ENCODE measurements around the gene DIDO1.

DIDO1 gene

DNA sequence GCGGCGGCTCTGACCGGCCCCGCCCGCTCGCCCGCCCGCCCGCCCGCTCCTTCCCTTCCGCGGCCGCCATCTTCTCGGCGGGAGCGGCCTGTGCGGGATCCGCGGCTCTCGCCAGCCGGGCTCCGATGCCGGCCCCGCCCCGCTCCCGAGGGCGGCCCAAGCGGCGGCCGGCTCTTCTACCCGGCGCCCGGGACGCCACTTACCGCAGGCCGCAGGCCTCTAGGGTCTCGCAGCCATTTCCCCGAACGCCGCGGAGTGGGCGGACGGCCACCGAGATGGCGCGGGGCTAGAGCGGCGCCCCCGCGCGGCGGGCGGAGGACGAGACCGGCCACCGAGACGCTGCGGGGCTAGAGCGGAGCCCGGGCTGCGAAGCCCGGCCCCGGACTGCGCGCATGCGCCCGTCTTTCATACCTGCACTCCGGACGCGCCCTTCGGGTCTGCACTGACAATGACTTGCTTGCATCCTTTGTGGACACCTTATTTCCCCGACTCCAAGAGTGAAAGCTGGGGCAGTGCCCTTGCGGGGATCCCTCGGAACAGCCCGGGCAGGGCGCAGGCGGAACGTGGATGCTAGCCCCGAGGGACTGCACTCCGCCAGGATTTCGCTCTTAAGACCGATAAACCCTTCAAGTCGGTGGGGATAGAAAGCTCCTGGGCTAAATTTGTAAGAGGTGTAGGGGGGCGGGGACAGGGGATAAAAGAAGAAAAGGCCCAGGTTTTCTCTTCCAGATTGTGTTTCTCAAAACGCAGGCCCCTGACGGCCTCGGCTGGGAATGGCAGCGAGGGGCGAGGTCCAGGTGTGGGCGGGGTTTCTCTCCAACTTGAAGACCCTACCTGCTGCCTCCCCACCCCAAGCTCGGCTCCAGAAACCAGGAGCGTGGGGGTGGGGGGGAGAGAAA is at the start of gene DIDO1:
Gene DIDO1, minus strand, starts transcription at position 277 of the 899 bp plus-strand sequence.
- peak; percentile 75 to 85 for DNase-seq

DNA sequence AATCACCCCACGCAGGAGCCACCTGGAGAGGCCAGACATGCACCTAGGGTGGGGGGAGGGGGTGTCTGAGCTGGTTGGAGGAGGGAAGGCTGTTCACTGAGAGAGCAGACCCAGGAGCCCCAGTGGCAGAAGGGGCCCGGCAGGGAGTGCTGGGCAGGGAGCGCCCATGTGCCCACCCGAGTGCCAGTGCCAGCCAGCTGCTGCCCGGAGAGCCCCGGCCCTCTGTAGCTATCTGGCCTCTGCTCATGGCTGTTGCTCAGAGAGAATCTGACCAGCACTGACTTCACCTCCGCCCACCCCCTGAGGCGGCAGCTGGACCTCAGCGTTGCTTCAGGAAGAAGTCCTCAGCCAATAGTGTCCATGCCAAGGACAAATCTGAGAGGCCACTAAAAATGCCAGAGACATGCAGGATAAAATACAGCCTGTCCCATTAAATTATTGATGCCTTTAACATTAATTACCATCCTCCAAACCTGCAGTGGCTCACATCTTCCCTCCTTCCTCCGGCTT is 49.0 kb upstream of the DIDO1 start:
- no peak for DNase-seq

DNA sequence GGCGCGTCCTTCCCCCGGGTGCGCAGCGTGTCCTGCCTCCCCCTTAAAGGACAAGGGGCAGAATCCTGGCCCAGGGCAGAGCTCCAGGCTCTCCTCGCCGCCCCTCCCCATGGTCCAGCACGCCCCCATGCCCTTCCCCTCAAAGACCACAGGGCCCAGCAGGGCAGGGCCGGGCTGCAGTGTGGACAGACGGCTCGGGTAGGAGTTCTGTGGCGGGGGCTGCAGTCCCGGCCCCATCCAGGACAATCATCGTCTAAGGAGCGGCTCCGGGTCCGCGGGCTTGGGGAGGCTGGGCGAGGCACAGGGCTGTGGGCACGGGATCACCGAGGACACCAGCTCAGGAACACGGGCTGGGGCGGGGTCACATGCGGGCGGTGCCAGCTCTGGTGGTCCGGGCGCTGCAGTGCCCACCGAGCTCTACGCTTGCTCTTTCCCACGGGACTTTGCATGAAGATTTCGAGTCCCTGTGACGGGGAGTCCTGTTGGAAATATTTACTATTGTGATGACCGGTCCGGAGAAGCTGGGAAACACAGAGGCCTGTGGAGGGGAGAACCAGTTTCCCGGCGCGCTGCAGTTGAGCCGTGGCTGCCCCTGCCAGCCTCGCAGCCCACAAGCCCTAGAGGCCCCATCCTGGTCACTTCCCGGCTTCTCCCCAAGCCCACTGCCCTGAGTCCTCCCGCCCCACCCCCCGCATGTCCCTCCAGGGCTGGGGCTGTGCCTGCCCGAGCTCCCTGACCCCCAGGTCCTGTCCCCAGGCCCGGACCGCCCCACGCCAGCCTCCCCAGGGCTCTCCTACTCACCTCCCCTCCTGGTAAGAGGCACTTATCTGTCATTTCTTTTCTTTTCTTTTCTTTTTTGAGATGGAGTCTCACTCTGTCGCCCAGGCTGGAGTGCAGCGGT is 46.8 kb upstream of the DIDO1 start:
- DNase-seq, result no peak

DNA sequence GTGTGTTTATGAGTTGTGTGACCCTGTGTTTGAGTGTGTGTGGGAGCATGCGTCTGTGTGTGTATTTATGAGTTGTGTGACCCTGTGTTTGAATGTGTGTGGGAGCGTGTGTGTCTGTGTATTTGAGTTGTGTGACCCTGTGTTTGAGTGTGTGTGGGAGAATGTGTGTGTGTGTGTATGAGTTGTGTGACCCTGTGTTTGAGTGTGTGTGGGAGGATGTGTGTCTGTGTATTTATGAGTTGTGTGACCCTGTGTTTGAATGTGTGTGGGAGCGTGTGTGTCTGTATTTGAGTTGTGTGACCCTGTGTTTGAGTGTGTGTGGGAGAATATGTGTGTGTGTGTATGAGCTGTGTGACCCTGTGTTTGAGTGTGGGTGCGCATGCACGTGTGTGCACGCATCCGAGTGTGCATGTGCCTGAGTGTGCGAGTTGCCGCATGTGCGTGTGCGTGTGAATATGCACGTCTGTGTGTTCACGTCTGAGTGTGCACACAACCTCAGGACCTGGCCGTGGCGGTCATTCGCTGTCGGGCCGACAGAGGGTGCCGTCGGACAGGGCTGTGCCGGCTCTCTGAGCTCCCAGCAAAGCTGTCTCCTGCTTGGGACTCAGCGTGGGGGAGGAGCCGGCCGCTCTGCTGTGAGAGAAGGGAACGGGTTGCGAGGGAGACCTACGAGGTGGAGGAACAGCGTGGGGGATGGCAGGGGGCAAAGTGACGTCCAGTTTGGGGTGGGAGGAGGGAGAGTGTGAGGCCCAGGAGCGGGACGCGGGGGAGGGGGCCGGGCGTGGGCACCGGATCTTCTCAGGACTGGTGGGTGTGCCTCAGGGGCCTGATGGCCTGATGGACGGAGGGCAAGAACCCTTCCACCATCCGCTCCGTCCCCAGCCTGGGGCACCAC is 45.9 kb upstream of the DIDO1 start:
- peak; percentile 86 to 89 for DNase-seq

DNA sequence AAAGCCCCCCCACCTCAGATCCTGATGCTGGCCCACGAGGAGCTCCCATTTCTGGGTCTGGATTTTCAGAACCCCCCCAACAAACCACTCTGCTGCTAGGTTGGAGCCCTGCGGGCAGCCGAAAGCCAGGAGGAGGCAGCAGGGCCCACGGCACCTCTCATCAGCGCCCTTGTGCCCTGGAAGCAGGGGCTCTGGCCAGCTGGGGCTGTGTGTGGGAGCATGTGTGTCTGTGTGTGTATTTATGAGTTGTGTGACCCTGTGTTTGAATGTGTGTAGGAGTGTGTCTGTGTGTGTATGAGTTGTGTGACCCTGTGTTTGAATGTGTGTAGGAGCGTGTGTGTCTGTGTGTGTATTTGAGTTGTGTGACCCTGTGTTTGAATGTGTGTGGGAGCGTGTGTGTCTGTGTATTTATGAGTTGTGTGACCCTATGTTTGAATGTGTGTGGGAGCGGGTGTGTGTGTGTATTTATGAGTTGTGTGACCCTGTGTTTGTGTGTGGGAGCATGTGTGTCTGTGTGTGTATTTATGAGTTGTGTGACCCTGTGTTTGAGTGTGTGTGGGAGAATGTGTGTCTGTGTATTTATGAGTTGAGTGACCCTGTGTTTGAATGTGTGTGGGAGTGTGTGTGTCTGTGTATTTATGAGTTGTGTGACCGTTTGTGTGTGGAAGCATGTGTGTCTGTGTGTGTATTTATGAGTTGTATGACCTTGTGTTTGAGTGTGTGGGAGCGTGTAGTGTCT is 45.1 kb upstream of the DIDO1 start:
- DNase-seq, result no peak

DNA sequence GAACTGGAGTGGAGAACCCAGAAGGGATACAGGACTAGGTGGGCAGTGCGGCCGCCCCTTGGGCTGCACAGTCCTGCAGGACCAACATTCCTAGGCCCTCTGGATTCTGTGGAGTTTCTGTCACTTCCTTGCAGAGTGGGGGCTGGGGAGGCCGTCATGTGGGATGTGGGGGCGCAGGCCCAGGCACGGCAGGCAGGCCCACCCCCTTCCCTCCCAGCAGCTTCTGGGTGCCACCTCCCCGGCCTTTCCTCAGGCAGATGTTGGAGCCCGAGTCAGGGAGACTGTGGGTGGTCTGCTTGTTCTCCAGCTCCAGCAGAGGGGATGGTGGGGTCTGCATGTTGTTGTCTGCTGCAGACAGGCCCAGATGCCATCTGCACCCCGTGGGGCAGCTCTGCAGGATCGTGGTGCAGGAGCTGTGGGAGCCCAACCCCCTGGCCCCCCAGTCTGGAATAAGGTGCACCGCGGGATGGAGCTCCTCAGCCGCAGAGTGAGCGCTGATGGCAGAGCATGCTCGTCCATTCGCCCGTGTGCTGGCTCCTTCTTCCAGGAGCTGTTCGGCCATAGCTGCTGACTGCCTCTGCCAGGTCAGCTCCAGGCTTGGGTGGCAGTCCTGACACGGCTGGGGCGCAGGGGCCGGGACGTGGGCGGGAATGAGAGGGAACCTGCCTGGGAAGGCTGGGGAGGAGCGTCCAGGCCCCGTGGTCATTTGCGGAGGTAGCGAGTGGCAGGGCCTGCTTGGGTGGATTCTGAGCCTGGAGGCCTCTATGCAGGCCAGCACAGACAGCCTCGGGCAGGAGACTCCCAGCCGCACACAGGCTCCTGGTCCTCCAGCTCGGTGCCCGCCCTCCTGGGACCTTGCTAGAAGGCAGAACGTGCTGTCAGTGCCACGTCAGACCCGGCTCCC is 44.3 kb upstream of the DIDO1 start:
- no peak for DNase-seq

DNA sequence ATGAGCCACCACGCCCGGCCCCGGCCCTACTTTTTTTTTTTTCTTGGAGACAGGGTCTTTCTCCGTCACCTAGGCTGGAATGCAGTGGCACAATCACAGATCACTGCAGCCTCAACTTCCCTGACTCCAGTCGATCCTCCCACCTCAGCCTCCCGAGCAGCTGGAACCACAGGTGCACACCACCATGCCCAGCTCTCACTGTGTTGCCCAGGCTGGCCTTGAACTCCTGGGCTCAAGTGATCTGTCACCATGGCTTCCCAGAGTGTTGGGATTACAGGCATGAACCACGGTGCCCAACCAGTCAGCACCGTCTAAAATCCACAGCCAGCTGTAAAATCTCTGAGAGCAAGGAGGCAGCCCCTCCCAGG is 43.6 kb upstream of the DIDO1 start:
- no peak for DNase-seq

DNA sequence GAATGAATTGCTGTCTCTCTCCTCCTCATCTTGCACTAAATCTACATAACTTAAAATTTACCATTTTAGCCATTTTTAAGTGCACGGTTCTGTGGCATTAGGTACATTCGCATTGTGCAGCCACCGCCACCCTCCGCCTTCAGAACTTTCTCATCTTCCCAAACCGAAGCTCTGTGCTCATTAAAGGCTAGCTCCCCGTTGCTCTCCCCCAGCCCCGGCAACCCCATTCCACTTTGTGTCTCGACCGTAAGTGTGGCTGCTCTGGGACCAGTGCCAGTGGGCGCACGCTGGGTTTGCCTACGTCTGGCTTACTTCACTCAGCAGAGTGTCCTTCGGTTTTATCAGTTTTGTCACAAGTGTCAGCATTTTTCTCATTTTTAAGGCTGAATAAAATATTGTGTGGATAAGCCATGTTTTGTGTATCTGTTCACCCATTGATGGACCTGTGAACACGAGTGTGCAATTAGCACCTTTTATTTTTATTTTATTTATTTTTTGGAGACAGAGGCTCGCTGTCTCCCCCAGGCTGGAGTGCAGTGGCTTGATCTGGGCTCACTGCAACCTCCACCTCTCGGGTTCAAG is 43.0 kb upstream of the DIDO1 start:
- peak; percentile 13 to 20 for DNase-seq

DNA sequence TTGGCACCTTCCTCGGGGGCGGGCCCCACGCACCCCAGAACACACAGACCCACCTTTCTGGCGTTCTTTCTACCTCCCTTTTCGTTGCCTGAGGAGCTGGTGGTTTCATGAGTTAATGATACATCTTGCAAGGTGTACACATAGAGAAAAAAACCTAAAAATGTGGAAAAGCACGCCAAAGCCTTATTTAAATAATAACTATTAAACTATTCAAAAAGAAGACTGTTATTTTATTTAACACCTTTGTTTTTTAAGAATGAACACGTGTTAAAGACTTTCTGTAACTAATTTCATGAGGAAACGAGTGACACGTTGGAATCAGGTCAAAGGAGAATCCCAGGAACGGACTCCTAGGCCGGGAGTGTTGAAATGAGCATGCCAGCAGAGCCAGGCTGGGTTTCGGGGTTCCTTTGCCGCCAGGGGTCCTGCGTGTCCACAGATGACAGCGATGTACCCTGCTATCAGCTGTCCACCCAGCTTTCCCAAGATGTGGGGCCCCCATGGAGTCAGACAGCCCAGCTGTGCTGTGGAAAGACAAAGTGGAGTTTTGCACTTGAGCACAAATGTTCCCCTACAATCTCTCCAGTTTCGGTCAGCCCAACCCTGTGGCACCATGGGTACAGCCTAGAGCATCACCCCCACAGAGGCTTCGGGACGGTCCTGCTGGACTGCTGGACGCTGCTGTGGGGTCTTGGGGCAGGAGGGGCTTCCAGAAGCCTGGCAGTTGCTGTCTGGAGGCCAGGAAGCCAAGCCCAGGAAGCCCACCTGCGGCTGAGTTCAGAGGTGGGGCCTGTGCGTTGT is 42.3 kb upstream of the DIDO1 start:
- no peak for DNase-seq

DNA sequence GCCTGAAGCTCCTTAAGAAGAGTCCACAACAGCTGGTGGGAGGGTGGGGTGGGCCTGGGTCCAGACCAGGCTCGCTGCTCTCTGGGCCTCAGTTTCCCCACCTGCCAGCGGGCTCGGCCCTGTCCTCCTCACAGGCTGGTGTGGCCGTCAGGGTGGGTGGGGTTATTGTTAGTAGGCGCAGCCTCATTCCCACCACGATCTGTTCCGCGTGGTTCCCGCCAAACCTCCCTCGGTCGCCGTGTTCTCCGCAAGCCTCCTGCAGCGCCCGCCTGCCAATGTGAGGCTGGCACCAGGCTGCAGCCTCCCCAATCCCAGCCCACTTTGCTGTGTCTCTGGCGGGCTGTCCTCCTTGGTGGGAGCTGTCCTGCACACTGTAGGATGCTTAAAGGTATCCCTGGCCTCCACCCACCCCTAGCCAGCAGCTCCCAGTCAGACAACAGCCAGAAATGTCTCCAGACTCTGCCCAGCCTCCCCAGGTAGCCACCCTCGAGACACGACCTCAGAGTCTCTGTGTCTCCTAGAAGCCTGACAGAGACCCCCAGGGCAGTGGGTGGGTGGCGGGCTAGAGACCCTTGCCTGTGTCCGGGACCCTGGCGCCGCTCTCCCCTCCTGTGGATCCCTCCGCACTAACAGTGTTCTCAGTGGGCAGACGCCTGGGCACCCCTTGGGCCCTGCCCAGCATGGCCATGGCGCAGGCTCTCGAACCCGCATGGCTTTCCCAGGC is 41.5 kb upstream of the DIDO1 start:
- no peak for DNase-seq

DNA sequence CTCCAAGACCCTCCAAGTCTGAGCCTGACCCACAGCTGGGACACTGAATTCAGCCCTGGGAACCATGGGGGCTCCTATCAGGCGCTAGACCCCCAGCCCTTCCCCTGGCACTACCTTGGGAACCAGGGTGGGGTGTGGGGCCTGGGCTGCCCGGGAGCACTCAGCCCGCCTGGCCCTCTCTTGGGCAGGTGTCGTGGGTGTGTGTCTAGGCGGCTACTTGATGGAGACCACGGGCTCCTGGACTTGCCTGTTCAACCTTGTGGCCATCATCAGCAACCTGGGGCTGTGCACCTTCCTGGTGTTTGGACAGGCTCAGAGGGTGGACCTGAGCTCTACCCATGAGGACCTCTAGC is 40.8 kb upstream of the DIDO1 start:
- no peak for DNase-seq

DNA sequence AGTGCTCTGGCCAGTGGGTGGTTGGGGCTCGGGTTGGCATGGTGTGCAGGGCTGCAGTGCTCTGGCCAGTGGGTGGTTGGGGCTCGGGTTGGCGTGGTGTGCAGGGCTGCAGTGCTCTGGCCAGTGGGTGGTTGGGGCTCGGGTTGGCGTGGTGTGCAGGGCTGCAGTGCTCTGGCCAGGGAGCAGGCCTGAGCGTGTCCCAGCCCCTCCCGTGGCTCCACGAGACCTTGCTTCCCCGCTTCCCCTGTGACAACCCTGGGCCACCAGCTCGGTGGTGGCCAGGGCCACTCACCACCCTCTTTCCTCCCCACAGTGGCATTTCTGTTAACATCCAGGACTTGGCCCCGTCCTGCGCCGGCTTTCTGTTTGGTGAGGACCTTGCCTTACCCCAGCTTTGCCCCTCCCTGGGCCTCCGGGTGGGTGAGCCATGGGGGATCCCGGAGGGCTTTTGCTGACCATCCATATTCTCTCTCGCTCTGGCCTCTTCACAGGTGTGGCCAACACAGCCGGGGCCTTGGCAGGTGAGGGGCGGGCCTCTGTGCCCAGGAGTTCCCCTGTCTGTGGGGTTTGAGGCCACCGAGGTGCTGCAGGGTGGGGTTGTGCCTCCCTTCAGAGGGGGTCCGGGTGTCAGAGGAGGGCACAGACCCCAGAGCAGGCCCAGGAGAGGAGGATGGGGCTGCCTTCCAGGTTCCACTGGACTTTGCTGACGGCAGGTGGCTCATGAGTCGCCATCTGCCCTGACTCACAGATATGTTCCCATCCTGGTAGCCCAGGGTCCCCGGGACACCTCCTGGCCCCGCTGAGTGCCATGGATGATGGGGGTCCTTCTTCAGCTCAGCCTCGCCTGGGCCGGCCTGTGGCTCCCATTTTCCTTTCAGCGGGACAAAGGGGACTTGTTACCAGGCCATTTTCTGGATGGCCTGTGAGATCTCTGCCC is 40.2 kb upstream of the DIDO1 start:
- DNase-seq, result no peak

DNA sequence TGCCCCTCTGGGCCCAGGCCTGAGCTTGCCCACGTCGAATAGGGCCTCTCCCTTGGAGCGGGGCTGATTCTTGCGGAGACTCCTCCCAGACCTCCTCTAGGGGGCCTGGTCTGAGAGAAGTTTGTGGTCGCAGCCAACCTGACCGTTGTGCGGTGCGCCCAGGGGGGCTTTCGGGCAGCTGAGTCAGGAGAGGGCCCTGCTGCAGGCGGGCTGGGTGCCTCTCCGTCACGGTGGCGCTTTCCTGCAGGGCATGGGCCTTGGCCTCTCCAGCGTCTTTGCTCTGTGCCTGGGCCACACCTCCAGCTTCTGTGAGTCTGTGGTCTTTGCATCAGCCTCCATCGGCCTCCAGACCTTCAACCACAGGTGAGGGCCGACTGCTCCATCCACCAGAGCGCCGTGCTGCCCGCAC is 39.1 kb upstream of the DIDO1 start:
- no peak for DNase-seq

DNA sequence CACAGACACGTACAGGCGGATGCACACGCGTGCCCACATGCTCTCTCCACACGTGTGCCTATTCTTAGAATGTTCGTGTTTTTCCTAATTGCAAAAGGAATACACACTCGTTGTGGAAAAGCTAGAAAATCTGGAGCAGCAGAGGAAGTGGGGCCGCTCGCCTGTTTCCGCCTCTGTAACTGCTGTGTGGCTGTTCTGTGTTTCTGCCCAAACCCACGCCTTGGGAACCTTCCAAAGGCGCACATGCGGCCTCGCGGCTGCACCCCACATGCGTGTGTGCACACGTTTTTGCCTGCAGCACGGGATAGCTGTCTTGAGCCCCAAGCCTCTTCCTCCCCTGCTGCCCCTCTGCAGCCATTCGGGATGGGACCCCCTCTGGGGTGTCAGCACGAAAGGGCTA is 38.4 kb upstream of the DIDO1 start:
- DNase-seq, result peak; percentile 53 to 60

DNA sequence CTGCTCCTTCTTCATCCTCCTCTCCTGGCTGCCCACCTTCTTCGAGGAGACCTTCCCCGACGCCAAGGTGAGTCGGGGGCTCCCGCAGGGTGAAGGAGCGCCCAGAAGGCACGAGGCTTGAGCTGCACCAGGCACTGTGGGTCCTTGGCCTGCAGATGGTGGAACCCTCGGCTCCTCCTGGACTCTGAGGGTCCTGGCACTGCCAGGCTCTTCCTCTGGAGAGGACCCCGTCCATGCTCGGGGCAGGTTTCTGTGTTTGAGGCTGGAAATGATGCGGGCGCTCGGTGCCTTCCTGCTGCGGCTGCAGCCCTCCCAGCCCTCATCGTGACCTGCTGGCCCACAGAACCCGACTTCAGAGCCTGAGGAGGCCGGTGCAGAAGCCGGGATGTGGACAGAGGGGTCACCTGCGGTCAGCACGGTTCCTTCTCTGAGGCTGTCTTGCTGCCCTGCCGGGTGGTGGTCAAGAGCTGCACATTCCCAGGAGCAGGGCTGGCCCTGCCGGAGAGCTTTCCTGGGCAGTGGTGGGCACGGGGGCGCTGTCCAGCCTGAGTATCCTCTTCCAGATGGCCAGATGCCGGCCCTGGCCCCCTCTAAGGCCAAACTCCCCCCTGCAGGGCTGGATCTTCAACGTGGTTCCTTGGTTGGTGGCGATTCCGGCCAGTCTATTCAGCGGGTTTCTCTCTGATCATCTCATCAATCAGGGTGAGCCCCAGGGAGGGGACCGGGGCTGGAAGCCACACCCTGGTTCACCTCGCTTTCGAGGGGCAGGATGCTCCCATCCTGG is 37.5 kb upstream of the DIDO1 start:
- DNase-seq, result no peak

DNA sequence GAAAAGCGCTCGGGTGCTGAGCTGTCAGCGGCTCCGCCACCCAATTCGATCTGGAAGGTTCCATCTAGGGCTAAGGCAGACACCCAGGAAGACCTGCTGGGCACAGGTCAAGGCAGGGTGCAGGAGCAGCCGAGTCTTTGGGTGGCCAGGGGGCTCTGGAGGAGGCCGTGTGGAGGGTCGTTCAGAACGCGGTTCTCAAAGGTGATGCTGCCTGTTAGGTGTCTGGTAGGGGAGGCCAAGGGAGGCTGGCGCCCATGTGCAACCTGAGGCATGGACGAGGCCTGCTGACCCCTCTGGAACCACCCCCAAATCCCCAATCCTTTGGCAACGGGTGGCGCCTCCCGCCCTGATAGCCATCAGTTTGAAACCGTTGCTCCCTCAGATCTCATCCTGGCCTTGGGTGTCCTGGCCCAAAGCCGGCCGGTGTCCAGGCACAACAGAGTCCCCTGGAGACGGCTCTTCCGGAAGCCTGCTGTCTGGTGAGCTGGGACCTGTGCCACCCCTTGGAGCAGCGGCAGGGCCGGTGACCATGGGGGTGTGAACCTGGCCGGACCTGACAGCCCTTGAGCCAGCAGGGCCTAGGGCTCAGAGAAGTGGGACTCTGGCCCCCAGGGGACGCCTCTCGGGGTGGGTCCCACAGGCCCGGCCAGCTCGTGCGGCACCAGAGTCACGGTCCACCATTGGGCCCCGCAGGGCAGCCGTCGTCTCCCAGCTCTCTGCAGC is 36.7 kb upstream of the DIDO1 start:
- no peak for DNase-seq

All from Kasumi-1 (cell line).